HG02938 (cell line): Measurements from ENCODE around the gene KDM6B.
A peak's percentile ranks its signal among the peaks of the same experiment; 100 is the strongest.
"Not testable (repeated sequence)": the region's sequence is repeated elsewhere in the genome, so short reads cannot be mapped to it uniquely, and the experiment has no call there.

ENCODE experiments used
- ATAC-seq: cut with Tn5 transposase; IDR thresholded peaks from one replicate; pipeline ENCODE4 v1.9.1; 2021; ENCODE audit warnings: mild to moderate bottlenecking, moderate library complexity; ENCODE audit not compliant: unreplicated experiment

The KDM6B gene

GRCh38 chr17:7851438-7852261, 17.6 kb downstream of the KDM6B start:
- ATAC-seq, result peak; percentile 69

GRCh38 chr17:7852262-7852670, 18.2 kb downstream of the KDM6B start:
- ATAC-seq, result no peak

GRCh38 chr17:7852919-7853690, 19.1 kb downstream of the KDM6B start:
- no peak for ATAC-seq

- no peak for ATAC-seq
Measured at GRCh38 chr17:7853691-7854038, 19.6 kb downstream of the KDM6B start.

- ATAC-seq, result no peak
Measured at GRCh38 chr17:7854078-7854777, 20.2 kb downstream of the KDM6B start.

- ATAC-seq, result no peak
Measured at GRCh38 chr17:7854851-7855659, 21.0 kb downstream of the KDM6B start, which contains the start of gene TMEM88. TMEM88 (plus strand) TSS chr17:7855066; CDS start chr17:7855075, 9 bp downstream.

- no peak for ATAC-seq
Measured at GRCh38 chr17:7855660-7856010, 21.6 kb downstream of the KDM6B start.

GRCh38 chr17:7856011-7856810, 22.2 kb downstream of the KDM6B start:
- no peak for ATAC-seq

GRCh38 chr17:7856811-7857712, 23.0 kb downstream of the KDM6B start, which contains the start of gene NAA38:
NAA38 (minus strand) TSS chr17:7857559; CDS start chr17:7857463, 96 bp downstream.
- ATAC-seq, result peak; percentile 78

- peak; percentile 37 for ATAC-seq
Measured at GRCh38 chr17:7857713-7858521, 23.9 kb downstream of the KDM6B start, which contains the start of gene CYB5D1. CYB5D1 (plus strand) TSS chr17:7858003; CDS start chr17:7858135, 132 bp downstream.

- no peak for ATAC-seq
Measured at GRCh38 chr17:7858522-7858810, 24.4 kb downstream of the KDM6B start.

GRCh38 chr17:7859028-7859427, 25.0 kb downstream of the KDM6B start:
- ATAC-seq, result no peak

GRCh38 chr17:7862692-7863437, 28.8 kb downstream of the KDM6B start:
- no peak for ATAC-seq

- not testable (repeated sequence) for ATAC-seq
Measured at GRCh38 chr17:7864384-7864783, 30.4 kb downstream of the KDM6B start.

- ATAC-seq, result no peak
Measured at GRCh38 chr17:7864995-7865650, 31.1 kb downstream of the KDM6B start.

- no peak for ATAC-seq
Measured at GRCh38 chr17:7867881-7868329, 33.9 kb downstream of the KDM6B start.

- ATAC-seq, result no peak
Measured at GRCh38 chr17:7873051-7873450, 39.0 kb downstream of the KDM6B start.
